ENCODE results near the gene PPFIA4. TPM values are rescaled to one million over a fixed set of nuclear protein-coding genes. Genes with fewer than 3 reads are reported as not detected.

PPFIA4 gene
- total RNA-seq, 1 donor from 2014 or later = 1.2 TPM

GRCh38 chr1:203065986-203066385, 39.7 kb downstream of the PPFIA4 start:
- no peaks in the 10 kb centered on the region for H3K9me3 Mint-ChIP-seq (ENCODE audit: low read depth)
- no peak for TF ChIP-seq CTCF (IDR thresholded peaks at IDR 0.05; ENCODE audit: unreplicated experiment)
- peaks cover 37% of the 10 kb centered on the region for H3K27me3 Mint-ChIP-seq
- DNase-seq (ENCODE audit: low spot score, unreplicated experiment) = no peak
- no peak overlapping the region for H3K4me3 Mint-ChIP-seq (ENCODE audit: low read depth)
- no peak overlapping the region for H3K27ac Mint-ChIP-seq
- peaks cover 1% of the 10 kb centered on the region for H3K4me1 Mint-ChIP-seq (ENCODE audit: low read depth)
- H3K36me3 Mint-ChIP-seq (ENCODE audit: insufficient read depth) = no peaks in the 10 kb centered on the region

- no peak for TF ChIP-seq CTCF (IDR thresholded peaks at IDR 0.05; ENCODE audit: unreplicated experiment)
- H3K9me3 Mint-ChIP-seq (ENCODE audit: low read depth) = no peaks in the 10 kb centered on the region
- H3K36me3 Mint-ChIP-seq (ENCODE audit: insufficient read depth) = no peaks in the 10 kb centered on the region
- no peak overlapping the region for H3K4me3 Mint-ChIP-seq (ENCODE audit: low read depth)
- H3K4me1 Mint-ChIP-seq (ENCODE audit: low read depth) = no peaks in the 10 kb centered on the region
- DNase-seq (ENCODE audit: low spot score, unreplicated experiment) = no peak
- H3K27me3 Mint-ChIP-seq = peaks cover 41% of the 10 kb centered on the region
- H3K27ac Mint-ChIP-seq = no peak overlapping the region
These were observed 40.7 kb downstream of the PPFIA4 start for GRCh38 chr1:203066965-203067364.

GRCh38 chr1:203069030-203069747, 42.9 kb downstream of the PPFIA4 start:
- Mint-ChIP-seq H3K4me1 (ENCODE audit: low read depth) (no peaks in the 10 kb centered on the region), H3K27me3 (peaks cover 57% of the 10 kb centered on the region), H3K9me3 (ENCODE audit: low read depth) (no peaks in the 10 kb centered on the region), H3K4me3 (ENCODE audit: low read depth) (no peak overlapping the region), H3K27ac (no peak overlapping the region), H3K36me3 (ENCODE audit: insufficient read depth) (no peaks in the 10 kb centered on the region)
- TF ChIP-seq CTCF (IDR thresholded peaks at IDR 0.05; ENCODE audit: unreplicated experiment) = no peak
- DNase-seq (ENCODE audit: low spot score, unreplicated experiment) = no peak

- H3K27me3 Mint-ChIP-seq = peaks cover 65% of the 10 kb centered on the region
- no peaks in the 10 kb centered on the region for H3K36me3 Mint-ChIP-seq (ENCODE audit: insufficient read depth)
- DNase-seq (ENCODE audit: low spot score, unreplicated experiment) = no peak
- no peaks in the 10 kb centered on the region for H3K9me3 Mint-ChIP-seq (ENCODE audit: low read depth)
- no peak overlapping the region for H3K4me3 Mint-ChIP-seq (ENCODE audit: low read depth)
- peaks cover 3% of the 10 kb centered on the region for H3K4me1 Mint-ChIP-seq (ENCODE audit: low read depth)
- no peak overlapping the region for H3K27ac Mint-ChIP-seq
- TF ChIP-seq CTCF (IDR thresholded peaks at IDR 0.05; ENCODE audit: unreplicated experiment) = no peak
These were observed 45.8 kb downstream of the PPFIA4 start for GRCh38 chr1:203072002-203072602.

- Mint-ChIP-seq H3K4me3 (ENCODE audit: low read depth) (no peak overlapping the region), H3K9me3 (ENCODE audit: low read depth) (no peaks in the 10 kb centered on the region), H3K36me3 (ENCODE audit: insufficient read depth) (no peaks in the 10 kb centered on the region), H3K27me3 (peaks cover 66% of the 10 kb centered on the region), H3K27ac (no peak overlapping the region), H3K4me1 (ENCODE audit: low read depth) (peaks cover 3% of the 10 kb centered on the region)
- DNase-seq (ENCODE audit: low spot score, unreplicated experiment) = no peak
- TF ChIP-seq CTCF (IDR thresholded peaks at IDR 0.05; ENCODE audit: unreplicated experiment) = no peak
These were observed 46.6 kb downstream of the PPFIA4 start for GRCh38 chr1:203072911-203073310.
